ENCODE measurements around the gene ITGAX. TPM values are rescaled to one million over a fixed set of nuclear protein-coding genes. Genes with fewer than 3 reads are reported as not detected.
A peak's percentile ranks its signal among the peaks of the same experiment; 100 is the strongest.

The ITGAX gene
- total RNA-seq, 2 donors from 2014 or later, result 4.6 to 16.0 TPM

DNA sequence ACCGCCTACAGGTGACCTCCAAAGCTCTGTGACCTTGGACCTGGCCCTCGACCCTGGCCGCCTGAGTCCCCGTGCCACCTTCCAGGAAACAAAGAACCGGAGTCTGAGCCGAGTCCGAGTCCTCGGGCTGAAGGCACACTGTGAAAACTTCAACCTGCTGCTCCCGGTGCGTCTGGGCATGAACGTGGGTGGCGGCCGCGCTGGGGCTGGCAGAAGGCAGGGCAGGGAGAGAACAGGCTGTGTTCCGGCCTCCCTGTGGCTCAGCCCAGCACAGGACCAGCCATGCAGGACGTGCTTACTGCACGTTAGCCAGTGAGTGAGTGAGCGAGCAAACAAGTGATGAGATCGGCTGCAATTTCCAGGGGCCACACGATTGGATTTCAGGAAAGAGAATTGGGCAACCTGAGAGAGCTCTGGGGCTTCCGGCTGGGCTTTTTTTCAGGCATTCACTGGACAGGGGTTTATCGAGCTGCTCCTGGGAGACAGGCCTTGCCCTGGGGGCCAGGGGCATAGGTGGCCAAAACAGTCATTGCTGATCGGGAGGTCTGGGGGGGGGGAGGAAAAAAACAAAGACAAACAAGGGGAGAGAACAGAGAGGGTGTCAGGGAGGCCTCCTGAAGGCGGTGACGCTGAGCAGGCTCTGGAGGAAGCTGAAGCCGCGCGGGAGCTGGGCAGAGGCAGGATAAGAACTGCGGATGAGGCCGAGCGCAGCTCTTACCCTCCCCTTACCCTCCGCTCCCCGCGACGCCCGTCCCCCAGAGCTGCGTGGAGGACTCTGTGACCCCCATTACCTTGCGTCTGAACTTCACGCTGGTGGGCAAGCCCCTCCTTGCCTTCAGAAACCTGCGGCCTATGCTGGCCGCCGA is 16.9 kb downstream of the ITGAX start:
- no peak for DNase-seq
- H3K27ac Mint-ChIP-seq, result no peak overlapping the region
- no peak for ATAC-seq
- peaks cover 5% of the 10 kb centered on the region for H3K36me3 Mint-ChIP-seq (ENCODE audit: low read depth)
- no peaks in the 10 kb centered on the region for H3K9me3 ChIP-seq (ENCODE audit: control insufficient read depth, low read length, poor library complexity, severe bottlenecking)
- peaks cover 5% of the 10 kb centered on the region for H3K4me1 Mint-ChIP-seq
- H3K27me3 Mint-ChIP-seq, result peaks cover 14% of the 10 kb centered on the region
- no peak overlapping the region for H3K4me3 Mint-ChIP-seq

DNA sequence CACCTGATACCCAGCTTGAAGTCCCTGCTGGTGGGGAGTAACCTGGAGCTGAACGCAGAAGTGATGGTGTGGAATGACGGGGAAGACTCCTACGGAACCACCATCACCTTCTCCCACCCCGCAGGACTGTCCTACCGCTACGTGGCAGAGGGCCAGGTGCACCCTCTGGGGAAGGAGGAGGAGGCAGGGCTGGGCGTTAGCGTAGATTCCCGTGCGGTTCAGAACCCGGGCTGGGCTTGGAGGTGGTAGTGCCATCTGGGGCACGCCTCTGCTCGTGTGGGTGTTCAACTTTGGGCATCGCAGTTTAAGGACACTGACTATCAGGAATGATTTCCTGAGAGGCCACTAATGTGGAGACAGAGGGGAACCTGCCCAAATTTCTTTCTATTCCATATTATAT is 18.3 kb downstream of the ITGAX start:
- Mint-ChIP-seq H3K36me3 (ENCODE audit: low read depth) (peaks cover 3% of the 10 kb centered on the region), H3K27ac (no peak overlapping the region), H3K27me3 (peaks cover 14% of the 10 kb centered on the region), H3K4me1 (no peaks in the 10 kb centered on the region), H3K4me3 (no peak overlapping the region)
- H3K9me3 ChIP-seq (ENCODE audit: control insufficient read depth, low read length, poor library complexity, severe bottlenecking), result no peaks in the 10 kb centered on the region
- DNase-seq, result no peak
- ATAC-seq, result no peak

DNA sequence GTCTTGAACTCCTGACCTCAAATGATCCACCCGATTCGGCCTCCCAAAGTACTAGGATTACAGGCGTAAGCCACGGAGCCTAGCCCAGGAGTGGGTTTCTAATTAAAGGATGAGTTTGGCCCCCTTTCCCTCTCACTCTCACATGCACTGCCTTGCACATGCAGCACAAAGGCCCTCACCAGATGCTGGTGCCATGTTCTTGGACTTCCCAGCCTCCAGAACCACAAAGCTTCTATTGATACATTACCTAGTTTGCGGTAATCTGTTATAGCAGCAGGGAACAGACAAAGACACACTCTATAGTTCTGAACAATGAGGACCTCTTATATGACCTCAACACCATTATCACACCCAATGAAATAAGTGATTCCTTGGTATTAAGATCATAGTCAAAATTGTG is 20.3 kb downstream of the ITGAX start:
- H3K27ac Mint-ChIP-seq, result no peak overlapping the region
- H3K4me1 Mint-ChIP-seq, result no peaks in the 10 kb centered on the region
- no peak overlapping the region for H3K4me3 Mint-ChIP-seq
- no peaks in the 10 kb centered on the region for H3K9me3 ChIP-seq (ENCODE audit: control insufficient read depth, low read length, poor library complexity, severe bottlenecking)
- DNase-seq (no peak), ATAC-seq (no peak)
- peaks cover 14% of the 10 kb centered on the region for H3K27me3 Mint-ChIP-seq
- peaks cover 3% of the 10 kb centered on the region for H3K36me3 Mint-ChIP-seq (ENCODE audit: low read depth)

DNA sequence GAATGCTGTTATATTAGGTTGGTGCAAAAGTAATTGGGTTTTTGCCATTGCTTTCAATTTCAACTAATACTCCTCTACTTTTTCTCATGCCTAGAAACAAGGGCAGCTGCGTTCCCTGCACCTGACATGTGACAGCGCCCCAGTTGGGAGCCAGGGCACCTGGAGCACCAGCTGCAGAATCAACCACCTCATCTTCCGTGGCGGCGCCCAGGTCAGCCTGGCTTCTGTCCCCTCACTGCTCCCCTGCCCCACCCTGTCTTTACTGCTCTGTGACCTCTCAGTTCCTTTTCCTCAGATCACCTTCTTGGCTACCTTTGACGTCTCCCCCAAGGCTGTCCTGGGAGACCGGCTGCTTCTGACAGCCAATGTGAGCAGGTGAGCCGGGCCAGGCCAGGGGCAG is 21.7 kb downstream of the ITGAX start:
- H3K27me3 Mint-ChIP-seq, result peaks cover 4% of the 10 kb centered on the region
- no peak for DNase-seq
- H3K36me3 Mint-ChIP-seq (ENCODE audit: low read depth), result no peaks in the 10 kb centered on the region
- H3K4me1 Mint-ChIP-seq, result no peaks in the 10 kb centered on the region
- ATAC-seq, result no peak
- H3K27ac Mint-ChIP-seq, result no peak overlapping the region
- H3K9me3 ChIP-seq (ENCODE audit: control insufficient read depth, low read length, poor library complexity, severe bottlenecking), result no peaks in the 10 kb centered on the region
- no peak overlapping the region for H3K4me3 Mint-ChIP-seq

DNA sequence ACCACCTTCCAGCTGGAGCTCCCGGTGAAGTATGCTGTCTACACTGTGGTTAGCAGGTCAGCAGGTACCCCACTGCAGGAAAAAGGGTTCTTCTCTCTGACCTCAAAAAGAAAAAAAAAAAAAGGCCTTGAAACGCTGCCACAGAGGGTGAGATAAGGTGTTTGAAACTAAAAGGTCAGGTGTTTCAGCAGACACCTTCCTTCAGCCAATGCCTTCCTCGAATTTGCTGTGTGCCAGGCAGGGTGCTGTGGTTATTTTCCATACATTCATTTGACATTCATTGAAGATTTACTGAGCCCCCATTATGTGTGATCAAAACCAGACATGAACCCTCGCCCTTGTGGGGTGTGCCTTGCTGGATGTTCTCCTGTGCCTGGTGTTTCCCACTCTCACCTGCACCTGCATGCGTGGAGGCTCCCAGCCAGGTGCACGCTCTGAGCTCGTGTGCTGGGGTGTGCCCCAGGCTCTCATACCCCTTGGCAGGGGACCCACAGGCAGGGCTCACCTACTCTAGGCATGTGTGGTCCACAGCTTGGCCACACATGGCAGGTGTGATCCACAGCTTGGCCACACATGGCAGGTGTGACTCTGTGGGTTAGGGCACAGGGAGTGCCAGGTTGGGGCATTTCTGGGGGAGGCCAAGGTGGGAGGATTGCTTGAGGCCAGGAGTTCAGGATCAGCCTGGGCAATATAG is 22.4 kb downstream of the ITGAX start:
- Mint-ChIP-seq H3K27me3 (peaks cover 10% of the 10 kb centered on the region), H3K27ac (peak overlapping the region; percentile 72), H3K4me3 (no peak overlapping the region), H3K4me1 (peaks cover 2% of the 10 kb centered on the region), H3K36me3 (ENCODE audit: low read depth) (no peaks in the 10 kb centered on the region)
- no peaks in the 10 kb centered on the region for H3K9me3 ChIP-seq (ENCODE audit: control insufficient read depth, low read length, poor library complexity, severe bottlenecking)
- ATAC-seq (no peak), DNase-seq (no peak)

DNA sequence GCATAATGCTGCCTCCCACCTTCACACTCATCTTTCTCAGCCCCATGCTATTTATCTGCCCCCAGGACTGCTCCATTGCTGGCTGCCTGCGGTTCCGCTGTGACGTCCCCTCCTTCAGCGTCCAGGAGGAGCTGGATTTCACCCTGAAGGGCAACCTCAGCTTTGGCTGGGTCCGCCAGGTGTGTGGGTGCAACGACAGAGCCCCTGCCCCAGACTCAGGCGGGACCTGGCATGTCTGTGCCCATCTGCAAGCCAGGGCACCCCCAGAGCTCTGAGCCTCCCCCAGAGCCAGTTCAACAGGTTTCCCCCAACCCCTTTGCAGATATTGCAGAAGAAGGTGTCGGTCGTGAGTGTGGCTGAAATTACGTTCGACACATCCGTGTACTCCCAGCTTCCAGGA is 25.2 kb downstream of the ITGAX start:
- no peaks in the 10 kb centered on the region for H3K9me3 ChIP-seq (ENCODE audit: control insufficient read depth, low read length, poor library complexity, severe bottlenecking)
- no peaks in the 10 kb centered on the region for H3K36me3 Mint-ChIP-seq (ENCODE audit: low read depth)
- DNase-seq, result no peak
- ATAC-seq, result no peak
- H3K4me1 Mint-ChIP-seq, result peaks cover 4% of the 10 kb centered on the region
- no peak overlapping the region for H3K27ac Mint-ChIP-seq
- no peak overlapping the region for H3K4me3 Mint-ChIP-seq
- peaks cover 18% of the 10 kb centered on the region for H3K27me3 Mint-ChIP-seq

DNA sequence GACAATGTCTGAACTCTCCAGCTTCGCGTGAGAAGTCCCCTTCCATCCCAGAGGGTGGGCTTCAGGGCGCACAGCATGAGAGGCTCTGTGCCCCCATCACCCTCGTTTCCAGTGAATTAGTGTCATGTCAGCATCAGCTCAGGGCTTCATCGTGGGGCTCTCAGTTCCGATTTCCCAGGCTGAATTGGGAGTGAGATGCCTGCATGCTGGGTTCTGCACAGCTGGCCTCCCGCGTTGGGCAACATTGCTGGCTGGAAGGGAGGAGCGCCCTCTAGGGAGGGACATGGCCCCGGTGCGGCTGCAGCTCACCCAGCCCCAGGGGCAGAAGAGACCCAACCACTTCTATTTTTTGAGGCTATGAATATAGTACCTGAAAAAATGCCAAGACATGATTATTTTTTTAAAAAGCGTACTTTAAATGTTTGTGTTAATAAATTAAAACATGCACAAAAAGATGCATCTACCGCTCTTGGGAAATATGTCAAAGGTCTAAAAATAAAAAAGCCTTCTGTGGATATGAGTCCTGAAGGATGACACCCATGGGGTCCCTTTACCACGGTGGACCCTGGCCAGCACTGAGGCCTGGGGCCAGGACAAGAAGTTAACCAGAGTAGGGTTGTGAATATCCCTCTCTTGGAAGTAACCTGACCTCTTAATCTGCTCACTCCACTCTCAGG is 27.6 kb downstream of the ITGAX start:
- ATAC-seq, result peak; percentile 76
- H3K27me3 Mint-ChIP-seq, result peaks cover 33% of the 10 kb centered on the region
- DNase-seq, result peak in 1 of 3 donors; percentile 41
- no peaks in the 10 kb centered on the region for H3K36me3 Mint-ChIP-seq (ENCODE audit: low read depth)
- no peaks in the 10 kb centered on the region for H3K9me3 ChIP-seq (ENCODE audit: control insufficient read depth, low read length, poor library complexity, severe bottlenecking)
- H3K4me1 Mint-ChIP-seq, result peaks cover 7% of the 10 kb centered on the region
- no peak overlapping the region for H3K4me3 Mint-ChIP-seq
- no peak overlapping the region for H3K27ac Mint-ChIP-seq

DNA sequence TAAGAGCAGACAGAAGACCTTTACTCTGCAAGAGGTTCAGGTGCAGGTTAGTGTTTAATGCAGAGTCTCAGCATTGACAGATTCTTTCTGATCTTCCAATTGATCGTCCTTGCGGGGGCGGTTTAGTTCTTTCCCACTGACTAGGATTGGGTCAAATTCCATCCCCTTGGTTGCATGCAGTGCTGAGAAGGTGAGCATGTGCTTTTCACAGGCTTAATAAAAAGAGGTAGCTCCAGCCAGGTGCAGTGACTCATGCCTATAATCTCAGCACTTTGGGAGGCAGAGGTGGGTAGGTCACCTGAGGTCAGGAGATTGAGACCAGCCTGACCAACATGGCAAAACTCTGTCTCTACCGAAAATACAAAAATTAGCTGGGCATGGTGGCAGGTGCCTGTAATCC is 30.7 kb downstream of the ITGAX start:
- no peak for ATAC-seq

DNA sequence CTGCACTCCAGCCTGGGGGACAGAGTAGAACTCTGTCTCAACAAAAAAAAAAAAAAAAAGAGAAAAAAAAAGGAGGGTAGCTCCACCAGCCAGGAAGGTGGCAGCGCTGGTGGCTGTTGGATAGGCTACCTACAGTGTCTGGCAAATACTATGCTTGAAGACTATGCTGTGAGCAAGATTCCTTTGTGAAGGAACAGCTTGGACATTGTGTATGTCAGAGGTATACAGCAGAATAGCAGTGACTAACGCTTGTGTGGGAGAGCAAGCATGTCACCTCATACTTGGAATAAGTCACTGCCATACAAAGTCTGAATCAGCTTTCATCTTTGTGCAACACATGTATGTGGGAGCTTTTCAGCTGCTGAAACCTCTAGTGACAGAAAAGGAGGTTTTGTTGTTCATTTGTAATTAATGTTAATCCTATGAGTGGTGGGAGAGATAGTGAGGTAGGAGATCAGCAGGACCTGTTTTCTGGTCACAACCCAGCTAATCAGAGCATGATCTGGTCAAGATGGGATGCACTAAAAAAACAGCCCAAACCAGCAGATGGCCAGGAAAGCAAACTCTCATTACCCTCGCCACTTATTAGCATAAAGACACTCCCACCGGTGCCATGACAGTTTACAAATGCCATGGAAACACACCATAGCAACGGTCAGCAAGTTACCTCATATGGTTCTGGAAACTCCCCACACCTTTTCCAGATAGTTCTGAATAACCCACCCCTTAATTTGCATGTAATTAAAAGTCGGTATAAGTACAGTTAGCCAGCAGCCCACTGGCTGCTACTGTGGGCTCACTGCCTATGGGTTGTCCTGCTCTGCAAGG is 31.4 kb downstream of the ITGAX start:
- ATAC-seq (peak; percentile 62), DNase-seq (no peak)
- peaks cover 59% of the 10 kb centered on the region for H3K27me3 Mint-ChIP-seq
- H3K27ac Mint-ChIP-seq, result no peak overlapping the region
- H3K4me3 Mint-ChIP-seq, result no peak overlapping the region
- no peaks in the 10 kb centered on the region for H3K36me3 Mint-ChIP-seq (ENCODE audit: low read depth)
- H3K9me3 ChIP-seq (ENCODE audit: control insufficient read depth, low read length, poor library complexity, severe bottlenecking), result no peaks in the 10 kb centered on the region
- H3K4me1 Mint-ChIP-seq, result peaks cover 10% of the 10 kb centered on the region

More for the DNA sequence above, 30.7 kb downstream of the ITGAX start:
- Mint-ChIP-seq H3K27me3 (peaks cover 56% of the 10 kb centered on the region), H3K27ac (no peak overlapping the region), H3K36me3 (ENCODE audit: low read depth) (no peaks in the 10 kb centered on the region), H3K4me3 (no peak overlapping the region), H3K4me1 (peaks cover 8% of the 10 kb centered on the region)
- DNase-seq, result no peak
- H3K9me3 ChIP-seq (ENCODE audit: control insufficient read depth, low read length, poor library complexity, severe bottlenecking), result no peaks in the 10 kb centered on the region

DNA sequence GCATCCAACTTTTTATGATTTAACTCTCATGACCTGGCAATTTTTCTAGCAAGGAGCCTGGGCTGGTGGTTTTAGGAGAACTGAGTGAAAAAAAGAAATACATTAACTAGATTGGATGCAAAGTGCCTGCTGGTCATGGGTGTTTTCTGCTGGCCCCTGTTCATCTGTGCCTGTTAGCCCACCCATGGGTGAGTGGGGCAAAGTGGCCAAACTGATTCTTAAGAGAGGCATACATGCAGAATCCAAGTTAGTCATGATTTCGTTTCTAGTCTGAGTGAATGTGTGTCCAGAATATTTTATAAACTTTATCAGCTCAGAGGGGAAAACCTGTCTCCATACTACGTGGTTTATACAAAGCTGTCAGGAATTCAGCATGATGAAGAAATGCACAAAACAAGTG is 33.6 kb downstream of the ITGAX start:
- no peak overlapping the region for H3K4me3 Mint-ChIP-seq
- no peak overlapping the region for H3K27ac Mint-ChIP-seq
- H3K9me3 ChIP-seq (ENCODE audit: control insufficient read depth, low read length, poor library complexity, severe bottlenecking), result no peaks in the 10 kb centered on the region
- ATAC-seq (no peak), DNase-seq (no peak)
- no peaks in the 10 kb centered on the region for H3K36me3 Mint-ChIP-seq (ENCODE audit: low read depth)
- H3K4me1 Mint-ChIP-seq, result peaks cover 6% of the 10 kb centered on the region
- H3K27me3 Mint-ChIP-seq, result peaks cover 52% of the 10 kb centered on the region

DNA sequence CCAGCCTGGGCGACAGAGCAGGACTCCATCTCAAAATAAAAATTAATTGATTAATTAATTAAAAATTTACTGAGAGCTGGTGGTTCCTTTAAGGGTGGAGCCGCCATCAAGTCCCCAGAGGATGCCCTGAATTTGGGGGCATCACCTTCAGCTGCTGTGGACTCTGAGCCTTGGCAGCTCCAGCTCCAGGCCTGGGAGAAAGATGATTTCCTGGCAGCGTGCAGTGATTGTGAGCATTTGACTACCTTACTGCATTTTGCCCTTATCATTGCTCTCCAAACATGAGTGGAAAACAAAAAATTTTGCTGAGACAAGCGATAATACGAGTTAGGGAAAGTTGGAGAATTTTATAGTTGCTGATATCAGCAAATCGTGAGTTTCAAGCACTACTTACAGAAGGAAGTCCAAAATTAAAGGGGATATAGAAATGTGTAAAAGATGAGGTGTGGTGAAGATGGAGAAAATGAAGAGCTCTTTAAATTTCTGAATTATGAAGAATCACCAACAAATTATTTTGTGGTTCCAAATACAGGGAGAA is 35.6 kb downstream of the ITGAX start:
- no peaks in the 10 kb centered on the region for H3K9me3 ChIP-seq (ENCODE audit: control insufficient read depth, low read length, poor library complexity, severe bottlenecking)
- Mint-ChIP-seq H3K4me1 (peaks cover 6% of the 10 kb centered on the region), H3K36me3 (ENCODE audit: low read depth) (no peaks in the 10 kb centered on the region), H3K27me3 (peaks cover 59% of the 10 kb centered on the region), H3K27ac (no peak overlapping the region), H3K4me3 (no peak overlapping the region)
- ATAC-seq, result no peak
- no peak for DNase-seq

DNA sequence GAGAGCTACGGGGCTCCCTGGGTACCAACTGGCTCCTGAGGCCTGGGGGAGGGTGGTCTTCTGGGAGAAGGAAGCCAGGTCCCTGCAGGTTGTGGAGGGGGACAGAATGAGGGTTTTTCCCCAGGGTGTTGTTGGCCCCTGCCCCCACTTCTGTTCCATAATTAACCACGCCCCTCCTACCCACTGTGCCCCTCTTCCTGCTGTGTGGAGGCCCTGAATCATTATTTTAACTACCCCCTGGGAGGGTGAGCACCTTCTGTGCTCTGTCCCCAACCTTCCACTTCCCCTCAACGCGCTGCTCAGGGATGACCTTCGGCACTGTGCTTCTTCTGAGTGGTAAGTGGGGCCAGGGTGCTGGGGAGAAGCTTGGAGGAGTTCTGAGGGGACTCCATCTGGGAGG is 38.1 kb downstream of the ITGAX start, which contains the start of gene ITGAD:
Gene ITGAD, plus strand, starts transcription at position 280 of the 400 bp plus-strand sequence. Its CDS starts 26 bp downstream, at position 306.
- no peaks in the 10 kb centered on the region for H3K36me3 Mint-ChIP-seq (ENCODE audit: low read depth)
- no peaks in the 10 kb centered on the region for H3K9me3 ChIP-seq (ENCODE audit: control insufficient read depth, low read length, poor library complexity, severe bottlenecking)
- DNase-seq (no peak), ATAC-seq (no peak)
- H3K27me3 Mint-ChIP-seq, result peaks cover 40% of the 10 kb centered on the region
- no peak within 1 kb of the TSS for H3K27ac Mint-ChIP-seq
- H3K4me3 Mint-ChIP-seq, result peak within 1 kb of the TSS; percentile 12
- H3K4me1 Mint-ChIP-seq, result peaks cover 3% of the 10 kb centered on the region

All from T-helper 17 cell (primary cell).